SU-DHL-6 (cell line): ENCODE data around the gene SETD2.

Experiments
- H2AFZ ChIP-seq: fragments of 200-600 bp; sonication (generic); 2 replicates; pipeline ENCODE4 v1.6.1; 2014; ENCODE audit warnings: low read depth, mild to moderate bottlenecking, moderate library complexity, mixed read lengths, antibody characterized with exemption, low read length; ENCODE audit not compliant: severe bottlenecking
- H3F3A ChIP-seq: fragments of 200-600 bp; shearing (Covaris generic); 2 replicates; pipeline ENCODE4 v1.6.0; 2016; ENCODE audit warnings: antibody characterized with exemption, mild to moderate bottlenecking; ENCODE audit not compliant: insufficient read depth
- H3K27ac ChIP-seq: fragments of 200-600 bp; sonication (generic); 2 replicates; pipeline ENCODE4 v1.5.1; 2016; ENCODE audit warnings: low read depth, mild to moderate bottlenecking, low read length, moderate library complexity, mixed read lengths
- H3K27me3 ChIP-seq: fragments of 200-600 bp; sonication (generic), shearing (Covaris generic); 2 replicates; pipeline ENCODE4 v1.6.0; 2014; ENCODE audit warnings: mild to moderate bottlenecking, low read length
- H3K36me3 ChIP-seq: fragments of 200-600 bp; sonication (generic); 2 replicates; pipeline ENCODE4 v1.6.1; 2014; ENCODE audit warnings: mild to moderate bottlenecking, low read length, mixed read lengths
- H3K4me2 ChIP-seq: fragments of 300-600, 200-600 bp; shearing (Covaris generic), sonication (generic); 2 replicates; pipeline ENCODE4 v1.6.0; 2014; ENCODE audit warnings: low read length, low read depth, mild to moderate bottlenecking; ENCODE audit not compliant: poor library complexity, severe bottlenecking
- H3K4me3 ChIP-seq: fragments of 200-600 bp; sonication (generic); 2 replicates; pipeline ENCODE4 v1.5.1; 2014; ENCODE audit warnings: antibody characterized with exemption, low read length, mild to moderate bottlenecking, mixed read lengths; ENCODE audit not compliant: insufficient read depth, poor library complexity, severe bottlenecking
- H3K79me2 ChIP-seq: fragments of 200-600 bp; sonication (generic); 2 replicates; pipeline ENCODE4 v1.6.1; 2014; ENCODE audit warnings: mild to moderate bottlenecking, low read length, moderate library complexity; ENCODE audit not compliant: insufficient read depth
- H3K9ac ChIP-seq: fragments of 200-600 bp; sonication (generic); 2 replicates; pipeline ENCODE4 v1.7.0; 2014; ENCODE audit warnings: mild to moderate bottlenecking, low read length
- H3K9me2 ChIP-seq: fragments of 200-600 bp; sonication (generic); replicated peaks from 2 replicates; pipeline ENCODE4 v1.6.1; 2014; ENCODE audit warnings: low read length; ENCODE audit not compliant: insufficient read depth
- H3K9me3 ChIP-seq: fragments of 200-600 bp; sonication (generic); 2 replicates; pipeline ENCODE4 v1.6.1; 2014; ENCODE audit warnings: low read length, mixed read lengths; ENCODE audit not compliant: insufficient read depth
- H4K20me1 ChIP-seq: fragments of 200-600 bp; sonication (generic); 2 replicates; pipeline ENCODE4 v1.6.1; 2014; ENCODE audit warnings: low read depth, mild to moderate bottlenecking, antibody characterized with exemption, low read length, moderate library complexity, mixed read lengths
- EZH2phosphoT487 ChIP-seq: fragments of 200-600 bp; sonication (generic), shearing (Covaris generic); conservative IDR thresholded peaks from 2 replicates; pipeline ENCODE4 v1.6.1; 2018; ENCODE audit warnings: mild to moderate bottlenecking, antibody characterized with exemption, low read length, moderate library complexity, mixed read lengths
- TF ChIP-seq, protein P1 (sequence below): fragments of 200-600 bp; sonication (generic); IDR thresholded peaks from one replicate; pipeline ENCODE4 v1.5.1; 2017; ENCODE audit warnings: antibody characterized with exemption, mild to moderate bottlenecking, low read length, moderate library complexity; ENCODE audit not compliant: insufficient read depth, poor library complexity, severe bottlenecking

The SETD2 gene

GRCh38 chr3:47156396-47156795 lies 7.5 kb downstream of the SETD2 start:
- Histone ChIP-seq H3K4me2 (peak overlapping the region; percentile 36), H3K9me3 (no peaks in the 10 kb centered on the region), H3F3A (peaks cover 12% of the 10 kb centered on the region), H3K27ac (no peak overlapping the region), H3K4me3 (no peak overlapping the region), H2AFZ (no peak overlapping the region), H3K9me2 (no peaks in the 10 kb centered on the region), H3K36me3 (no peaks in the 10 kb centered on the region), H3K79me2 (peaks cover 100% of the 10 kb centered on the region), H3K9ac (no peak overlapping the region), H4K20me1 (peaks cover 50% of the 10 kb centered on the region), H3K27me3 (no peaks in the 10 kb centered on the region)
- TF ChIP-seq EZH2phosphoT487 = no peak
- TF ChIP-seq, protein P1, sequence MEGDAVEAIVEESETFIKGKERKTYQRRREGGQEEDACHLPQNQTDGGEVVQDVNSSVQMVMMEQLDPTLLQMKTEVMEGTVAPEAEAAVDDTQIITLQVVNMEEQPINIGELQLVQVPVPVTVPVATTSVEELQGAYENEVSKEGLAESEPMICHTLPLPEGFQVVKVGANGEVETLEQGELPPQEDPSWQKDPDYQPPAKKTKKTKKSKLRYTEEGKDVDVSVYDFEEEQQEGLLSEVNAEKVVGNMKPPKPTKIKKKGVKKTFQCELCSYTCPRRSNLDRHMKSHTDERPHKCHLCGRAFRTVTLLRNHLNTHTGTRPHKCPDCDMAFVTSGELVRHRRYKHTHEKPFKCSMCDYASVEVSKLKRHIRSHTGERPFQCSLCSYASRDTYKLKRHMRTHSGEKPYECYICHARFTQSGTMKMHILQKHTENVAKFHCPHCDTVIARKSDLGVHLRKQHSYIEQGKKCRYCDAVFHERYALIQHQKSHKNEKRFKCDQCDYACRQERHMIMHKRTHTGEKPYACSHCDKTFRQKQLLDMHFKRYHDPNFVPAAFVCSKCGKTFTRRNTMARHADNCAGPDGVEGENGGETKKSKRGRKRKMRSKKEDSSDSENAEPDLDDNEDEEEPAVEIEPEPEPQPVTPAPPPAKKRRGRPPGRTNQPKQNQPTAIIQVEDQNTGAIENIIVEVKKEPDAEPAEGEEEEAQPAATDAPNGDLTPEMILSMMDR = no peak

DNA sequence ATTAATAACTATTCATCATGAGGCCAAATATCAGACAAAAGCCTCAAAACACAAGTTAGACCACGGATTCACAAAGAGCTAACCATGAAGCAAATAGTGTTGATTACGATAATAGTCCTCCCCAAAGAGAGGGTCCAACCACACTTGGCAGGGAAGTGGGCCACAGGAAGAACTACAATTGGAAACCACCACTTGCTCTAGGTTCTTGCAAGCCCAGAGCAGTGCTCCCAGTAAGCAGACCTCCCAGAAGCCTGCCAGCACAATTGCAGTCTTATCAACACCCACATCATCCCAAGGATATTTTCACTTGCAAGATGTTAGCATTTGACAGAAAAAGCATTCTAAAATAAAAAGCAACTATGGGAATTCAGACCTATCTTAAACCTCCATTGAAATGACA lies 11.3 kb downstream of the SETD2 start:
- H3K36me3 ChIP-seq = no peaks in the 10 kb centered on the region
- no peaks in the 10 kb centered on the region for H3K9me2 ChIP-seq
- TF ChIP-seq EZH2phosphoT487 = no peak
- TF ChIP-seq, protein P1 = no peak
- no peaks in the 10 kb centered on the region for H3K27me3 ChIP-seq
- peak overlapping the region; percentile 2 for H3K4me2 ChIP-seq
- H3K4me3 ChIP-seq = no peak overlapping the region
- no peak overlapping the region for H2AFZ ChIP-seq
- no peaks in the 10 kb centered on the region for H3K9me3 ChIP-seq
- peak overlapping the region; percentile 28; the same call in 1 of the 2 replicates for H3K27ac ChIP-seq
- peaks cover 100% of the 10 kb centered on the region for H3K79me2 ChIP-seq
- peaks cover 27% of the 10 kb centered on the region for H3F3A ChIP-seq
- no peak overlapping the region for H3K9ac ChIP-seq
- peaks cover 40% of the 10 kb centered on the region for H4K20me1 ChIP-seq

- Histone ChIP-seq H3K9me3 (no peaks in the 10 kb centered on the region), H3K27me3 (no peaks in the 10 kb centered on the region), H3K9me2 (no peaks in the 10 kb centered on the region), H3K4me3 (no peak overlapping the region), H3K4me2 (peak overlapping the region; percentile 2), H3K27ac (peak overlapping the region; percentile 28; the same call in 1 of the 2 replicates), H3K79me2 (peaks cover 100% of the 10 kb centered on the region), H3F3A (peaks cover 27% of the 10 kb centered on the region), H4K20me1 (peaks cover 37% of the 10 kb centered on the region), H2AFZ (no peak overlapping the region), H3K36me3 (no peaks in the 10 kb centered on the region), H3K9ac (no peak overlapping the region)
- TF ChIP-seq, protein P1 = no peak
- TF ChIP-seq EZH2phosphoT487 = no peak
Measured at GRCh38 chr3:47151836-47152235, 12.1 kb downstream of the SETD2 start.
